Measurements from ENCODE around the gene PDE5A.
"Not testable (repeated sequence)": the region's sequence is repeated elsewhere in the genome, so short reads cannot be mapped to it uniquely, and the experiment has no call there.

The PDE5A gene

GRCh38 chr4:119479835-119480234 is 148.8 kb downstream of the PDE5A start:
- no peak overlapping the region for H3K4me3 Mint-ChIP-seq
- TF ChIP-seq CTCF (IDR thresholded peaks at IDR 0.05): no peak
- H3K27ac Mint-ChIP-seq: no peak overlapping the region
- no peaks in the 10 kb centered on the region for H3K4me1 Mint-ChIP-seq
- peaks cover 38% of the 10 kb centered on the region for H3K9me3 Mint-ChIP-seq
- no peaks in the 10 kb centered on the region for H3K27me3 Mint-ChIP-seq (ENCODE audit: low read depth, poor library complexity)
- no peak for DNase-seq
- peaks cover 71% of the 10 kb centered on the region for H3K36me3 Mint-ChIP-seq (ENCODE audit: low read depth)

- peaks cover 65% of the 10 kb centered on the region for H3K36me3 Mint-ChIP-seq (ENCODE audit: low read depth)
- H3K27ac Mint-ChIP-seq: no peak overlapping the region
These were observed 149.3 kb downstream of the PDE5A start for GRCh38 chr4:119479180-119479808.

GRCh38 chr4:119478446-119479179 is 150.0 kb downstream of the PDE5A start:
- H3K27ac Mint-ChIP-seq: no peak overlapping the region
- H3K36me3 Mint-ChIP-seq (ENCODE audit: low read depth): peaks cover 59% of the 10 kb centered on the region
- TF ChIP-seq CTCF (IDR thresholded peaks at IDR 0.05): no peak
- no peaks in the 10 kb centered on the region for H3K4me1 Mint-ChIP-seq
- H3K9me3 Mint-ChIP-seq: peaks cover 26% of the 10 kb centered on the region
- H3K27me3 Mint-ChIP-seq (ENCODE audit: low read depth, poor library complexity): no peaks in the 10 kb centered on the region
- H3K4me3 Mint-ChIP-seq: no peak overlapping the region
- DNase-seq: no peak

More at GRCh38 chr4:119479180-119479808, 149.3 kb downstream of the PDE5A start:
- H3K9me3 Mint-ChIP-seq: peaks cover 33% of the 10 kb centered on the region
- H3K27me3 Mint-ChIP-seq (ENCODE audit: low read depth, poor library complexity): no peaks in the 10 kb centered on the region
- H3K4me1 Mint-ChIP-seq: no peaks in the 10 kb centered on the region
- no peak for TF ChIP-seq CTCF (IDR thresholded peaks at IDR 0.05)
- no peak for DNase-seq
- H3K4me3 Mint-ChIP-seq: no peak overlapping the region

- peaks cover 15% of the 10 kb centered on the region for H3K9me3 Mint-ChIP-seq
- TF ChIP-seq CTCF (IDR thresholded peaks at IDR 0.05): no peak
- no peak for DNase-seq
- H3K27ac Mint-ChIP-seq: no peak overlapping the region
- H3K4me3 Mint-ChIP-seq: no peak overlapping the region
- peaks cover 48% of the 10 kb centered on the region for H3K36me3 Mint-ChIP-seq (ENCODE audit: low read depth)
- no peaks in the 10 kb centered on the region for H3K4me1 Mint-ChIP-seq
- no peaks in the 10 kb centered on the region for H3K27me3 Mint-ChIP-seq (ENCODE audit: low read depth, poor library complexity)
These were observed 151.1 kb downstream of the PDE5A start for GRCh38 chr4:119477412-119478053.

GRCh38 chr4:119471259-119471658 is 157.3 kb downstream of the PDE5A start:
- no peak for TF ChIP-seq CTCF (IDR thresholded peaks at IDR 0.05)
- H3K27me3 Mint-ChIP-seq (ENCODE audit: low read depth, poor library complexity): no peaks in the 10 kb centered on the region
- H3K27ac Mint-ChIP-seq: no peak overlapping the region
- H3K4me1 Mint-ChIP-seq: no peaks in the 10 kb centered on the region
- no peak for DNase-seq
- H3K4me3 Mint-ChIP-seq: no peak overlapping the region
- no peaks in the 10 kb centered on the region for H3K9me3 Mint-ChIP-seq
- H3K36me3 Mint-ChIP-seq (ENCODE audit: low read depth): peaks cover 11% of the 10 kb centered on the region

GRCh38 chr4:119470737-119471063 is 157.9 kb downstream of the PDE5A start:
- H3K9me3 Mint-ChIP-seq; H3K4me3 Mint-ChIP-seq; H3K27me3 Mint-ChIP-seq (ENCODE audit: low read depth, poor library complexity); H3K27ac Mint-ChIP-seq; H3K4me1 Mint-ChIP-seq; H3K36me3 Mint-ChIP-seq (ENCODE audit: low read depth); DNase-seq: not testable (repeated sequence)

- H3K4me3 Mint-ChIP-seq; H3K4me1 Mint-ChIP-seq; DNase-seq; H3K27ac Mint-ChIP-seq; H3K36me3 Mint-ChIP-seq (ENCODE audit: low read depth); H3K9me3 Mint-ChIP-seq; H3K27me3 Mint-ChIP-seq (ENCODE audit: low read depth, poor library complexity): not testable (repeated sequence)
These were observed 158.4 kb downstream of the PDE5A start for GRCh38 chr4:119470021-119470736.

GRCh38 chr4:119469039-119469438 is 159.6 kb downstream of the PDE5A start:
- not testable (repeated sequence) for H3K36me3 Mint-ChIP-seq (ENCODE audit: low read depth)

GRCh38 chr4:119462733-119463132 is 165.9 kb downstream of the PDE5A start:
- H3K36me3 Mint-ChIP-seq (ENCODE audit: low read depth): peaks cover 13% of the 10 kb centered on the region
- not testable (repeated sequence) for DNase-seq, H3K4me3 Mint-ChIP-seq

More at GRCh38 chr4:119469039-119469438, 159.6 kb downstream of the PDE5A start:
- not testable (repeated sequence) for H3K27me3 Mint-ChIP-seq (ENCODE audit: low read depth, poor library complexity); H3K27ac Mint-ChIP-seq; DNase-seq; H3K9me3 Mint-ChIP-seq; H3K4me3 Mint-ChIP-seq; H3K4me1 Mint-ChIP-seq

More at GRCh38 chr4:119462733-119463132, 165.9 kb downstream of the PDE5A start:
- not testable (repeated sequence) for H3K4me1 Mint-ChIP-seq; H3K27ac Mint-ChIP-seq; H3K27me3 Mint-ChIP-seq (ENCODE audit: low read depth, poor library complexity); H3K9me3 Mint-ChIP-seq

All from nephron progenitor cell (in vitro differentiated cells).